Measurements from ENCODE around the gene NET1.
"Not testable (repeated sequence)": the region's sequence is repeated elsewhere in the genome, so short reads cannot be mapped to it uniquely, and the experiment has no call there.

The NET1 gene

DNA sequence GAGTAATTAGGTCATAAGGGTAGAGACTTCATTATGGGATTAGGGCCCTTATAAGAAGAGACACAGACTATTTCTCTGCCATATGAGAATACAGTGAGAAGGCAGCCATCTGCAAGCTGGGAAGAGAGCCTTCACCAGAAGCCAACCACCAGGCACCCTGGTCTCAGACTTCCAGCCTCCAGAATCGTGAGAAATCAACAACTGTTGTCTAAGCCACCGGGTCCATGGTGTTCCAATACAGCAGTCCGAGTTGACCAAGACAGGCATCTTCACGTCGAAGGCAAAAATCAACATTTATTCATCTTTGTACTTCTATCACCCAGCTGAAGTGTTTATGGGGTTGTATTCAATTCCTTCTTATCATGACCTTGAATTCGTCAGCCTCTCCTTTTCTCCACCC is 13.0 kb upstream of the NET1 start:
- H3K4me3 ChIP-seq (ENCODE audit: low read depth, low read length) = no peak overlapping the region

DNA sequence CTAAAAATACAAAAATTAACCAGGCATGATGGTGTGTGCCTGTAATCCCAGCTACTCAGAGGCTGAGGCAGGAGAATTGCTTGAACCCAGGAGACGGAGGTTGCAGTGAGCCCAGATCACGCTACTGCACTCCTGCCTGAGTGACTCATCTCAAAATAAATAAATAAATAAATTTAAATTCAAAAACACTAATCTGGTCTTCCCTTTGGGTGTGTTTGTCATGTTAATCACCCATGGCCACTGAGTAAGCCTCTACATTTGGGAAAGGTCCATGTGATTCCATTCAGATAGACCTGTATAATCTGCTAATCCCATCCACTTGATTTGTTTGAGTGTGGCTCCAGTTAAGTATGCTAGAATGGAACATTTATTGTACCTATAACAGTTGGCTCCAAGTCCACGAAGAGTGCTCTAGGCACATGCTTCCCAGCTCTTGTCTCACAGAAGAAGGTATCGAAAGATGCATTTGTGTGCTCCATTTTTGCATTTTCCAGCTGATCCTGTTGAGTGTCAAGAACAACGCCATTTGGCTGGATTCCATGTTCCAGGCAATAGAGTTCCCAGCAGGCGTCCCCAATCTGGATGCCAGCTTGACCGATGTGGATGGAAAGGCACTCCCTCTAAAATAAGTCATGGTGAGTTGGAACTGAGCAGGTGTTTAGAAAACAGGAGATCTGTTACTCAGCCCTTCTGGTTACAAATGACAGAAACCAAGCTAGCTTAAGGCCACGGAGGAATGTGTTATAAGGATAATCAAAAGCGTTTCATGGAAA is 11.7 kb upstream of the NET1 start:
- no peak overlapping the region for H3K4me3 ChIP-seq (ENCODE audit: low read depth, low read length)

DNA sequence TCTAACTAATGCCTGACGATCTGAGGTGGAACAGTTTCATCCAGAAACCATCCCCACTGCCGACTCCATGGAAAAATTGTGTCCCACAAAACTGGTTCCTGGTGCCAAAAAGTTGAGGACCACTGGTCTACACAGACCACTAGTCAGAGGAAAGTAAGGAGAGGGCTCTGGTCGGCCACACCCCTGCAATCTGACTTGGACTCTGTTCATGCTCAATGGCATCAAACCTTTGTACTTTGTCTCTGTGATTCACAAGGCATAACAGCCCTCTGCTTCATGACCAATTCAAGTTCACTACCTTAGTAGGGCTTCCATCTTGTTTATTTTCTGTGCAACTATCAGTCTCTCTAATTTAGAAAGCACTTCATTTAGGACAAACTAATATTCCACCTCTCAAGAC is 9.6 kb upstream of the NET1 start:
- H3K4me3 ChIP-seq (ENCODE audit: low read depth, low read length) = no peak overlapping the region

DNA sequence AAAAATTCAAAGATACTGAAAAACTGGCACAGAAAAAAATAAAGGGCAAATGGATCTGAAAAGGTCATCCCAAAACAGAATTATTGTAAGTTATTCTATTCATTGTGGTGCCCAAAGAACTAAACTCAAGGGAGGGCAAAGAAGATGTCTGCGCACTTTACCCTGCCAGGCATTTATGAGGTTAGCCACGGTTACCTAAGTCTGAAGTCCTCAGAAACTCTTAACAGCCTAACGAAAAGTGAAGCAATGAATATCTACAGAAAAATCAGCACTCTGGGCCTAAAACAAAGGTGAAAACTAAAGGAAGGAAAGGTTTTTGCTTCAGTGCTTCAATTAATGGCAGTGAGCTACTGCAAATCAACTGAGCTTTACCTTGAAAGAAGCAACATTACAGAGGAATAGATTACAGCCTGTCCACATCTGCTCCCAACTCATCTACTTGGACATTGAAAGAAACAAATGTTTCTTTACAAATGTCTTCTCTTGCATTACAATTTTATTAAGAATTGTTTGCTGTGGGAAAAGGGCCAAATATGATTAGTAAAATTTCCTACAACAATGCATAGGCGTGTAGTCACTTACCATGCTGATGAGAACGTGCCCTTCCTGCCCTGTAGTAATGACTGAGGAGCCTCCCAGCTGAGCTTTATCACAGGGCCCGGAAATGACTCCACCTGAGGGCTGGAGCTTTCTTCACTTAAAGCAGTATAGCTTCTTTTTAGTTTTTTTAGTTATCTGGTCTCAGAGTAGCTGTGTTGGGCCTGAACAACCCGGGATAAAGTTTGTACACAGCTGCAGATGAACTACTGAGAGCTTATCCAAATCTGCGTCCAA is 7.9 kb upstream of the NET1 start, which contains the start of gene TUBAL3:
TSS of gene TUBAL3 (minus strand) at position 621 of the 834 bp plus-strand sequence. CDS start at position 585, 36 bp downstream.
- H3K4me3 ChIP-seq (ENCODE audit: low read depth, low read length) = no peak within 1 kb of the TSS

DNA sequence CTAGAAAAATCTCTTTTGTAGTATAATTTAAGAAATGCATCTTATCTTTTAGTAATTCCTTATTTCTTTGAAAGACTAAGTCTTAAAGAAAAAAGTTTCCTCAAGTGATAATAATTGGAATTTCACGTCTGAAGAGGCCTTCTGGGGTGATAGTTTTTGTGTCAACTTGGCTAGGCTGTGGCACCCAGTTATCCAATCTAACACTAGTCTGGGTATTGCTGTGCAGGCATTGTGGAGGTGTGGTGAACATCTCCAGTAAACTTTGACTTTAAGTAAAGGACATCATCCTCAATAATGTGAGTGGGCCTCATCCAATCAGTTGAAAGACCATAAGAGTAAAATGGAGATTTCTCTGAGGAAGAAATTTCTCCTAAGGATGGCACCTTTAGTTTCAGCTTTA is 5.4 kb upstream of the NET1 start:
- H3K4me3 ChIP-seq (ENCODE audit: low read depth, low read length) = no peak overlapping the region

DNA sequence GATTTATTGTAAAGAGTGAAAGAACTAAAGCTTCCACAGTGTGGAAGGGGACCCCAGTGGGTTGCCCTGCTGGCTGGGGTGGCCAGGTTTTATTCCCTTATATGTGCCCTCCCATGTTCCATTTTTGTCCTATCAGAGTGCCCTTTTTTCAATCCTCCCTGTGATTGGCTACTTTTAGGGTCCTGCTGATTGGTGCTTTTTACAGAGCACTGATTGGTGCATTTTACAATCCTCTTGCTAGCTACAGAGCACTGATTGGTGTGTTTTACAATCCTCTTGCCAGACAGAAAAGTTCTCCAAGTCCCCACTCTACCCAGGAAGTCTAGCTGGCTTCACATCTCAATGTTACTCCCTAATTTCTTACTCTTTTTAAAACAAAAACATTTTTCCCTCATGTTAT is 1.6 kb upstream of the NET1 start:
- not testable (repeated sequence) for H3K4me3 ChIP-seq (ENCODE audit: low read depth, low read length)

DNA sequence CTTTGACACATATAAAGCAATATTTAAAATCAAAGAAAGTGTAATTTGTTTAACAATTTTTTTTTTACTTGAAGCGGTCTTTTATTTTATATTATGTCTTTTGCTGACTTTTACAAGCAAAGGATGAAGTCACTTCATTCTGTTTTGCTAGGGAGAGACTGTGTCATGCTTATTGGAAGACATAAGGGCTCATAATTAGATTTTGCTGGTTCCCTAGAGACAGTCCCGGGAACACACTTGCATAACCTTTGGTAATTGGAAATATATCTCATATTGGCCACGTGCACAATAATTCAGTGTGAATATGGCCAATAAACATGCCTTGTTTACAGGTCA is 448 bp upstream of the NET1 start:
- no peak overlapping the region for H3K4me3 ChIP-seq (ENCODE audit: low read depth, low read length)

DNA sequence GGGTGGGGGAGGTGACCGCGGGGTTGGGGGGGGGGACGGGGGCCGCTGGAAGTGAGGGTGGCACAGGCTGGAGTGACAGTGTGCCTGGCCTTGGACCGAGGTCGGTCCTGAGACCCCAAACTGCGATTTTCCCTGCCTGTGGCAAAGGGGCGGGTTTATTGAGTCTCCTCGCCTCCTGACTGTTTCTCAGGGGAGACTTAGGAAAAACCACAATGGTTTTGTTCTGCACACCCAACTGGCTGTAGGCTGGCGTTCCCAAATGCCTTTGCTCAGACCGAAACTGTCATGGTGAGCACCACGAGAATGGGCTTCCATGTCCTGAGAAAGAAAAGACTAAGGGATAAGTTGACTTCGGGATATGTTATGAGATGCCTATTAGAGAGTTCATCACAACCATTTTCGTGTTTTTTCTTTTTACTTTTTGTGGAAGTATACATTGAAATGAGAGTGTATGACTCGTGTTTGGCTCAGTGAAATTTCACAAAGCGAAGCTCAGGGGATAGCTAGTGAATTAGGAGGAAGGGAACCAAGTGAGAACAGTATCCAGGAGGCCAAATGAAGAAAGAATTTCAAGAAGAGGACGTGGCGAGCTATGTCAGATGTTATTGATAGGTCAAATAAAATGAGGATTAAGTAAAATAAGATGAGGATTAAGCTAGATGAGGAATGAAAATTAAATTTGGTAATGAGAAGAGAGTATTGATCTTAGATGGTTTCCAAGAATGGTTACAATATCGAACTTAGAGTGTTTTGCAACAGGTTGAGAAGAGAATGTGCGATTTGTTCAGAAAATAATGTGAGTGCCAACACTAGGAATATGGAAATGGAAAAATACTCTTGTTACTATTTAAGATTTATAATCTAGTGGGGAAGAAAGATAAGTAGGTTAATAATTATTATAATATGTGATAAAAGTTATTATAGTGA is 918 bp downstream of the NET1 start:
- H3K4me3 ChIP-seq (ENCODE audit: low read depth, low read length) = peak overlapping the region; percentile 74

DNA sequence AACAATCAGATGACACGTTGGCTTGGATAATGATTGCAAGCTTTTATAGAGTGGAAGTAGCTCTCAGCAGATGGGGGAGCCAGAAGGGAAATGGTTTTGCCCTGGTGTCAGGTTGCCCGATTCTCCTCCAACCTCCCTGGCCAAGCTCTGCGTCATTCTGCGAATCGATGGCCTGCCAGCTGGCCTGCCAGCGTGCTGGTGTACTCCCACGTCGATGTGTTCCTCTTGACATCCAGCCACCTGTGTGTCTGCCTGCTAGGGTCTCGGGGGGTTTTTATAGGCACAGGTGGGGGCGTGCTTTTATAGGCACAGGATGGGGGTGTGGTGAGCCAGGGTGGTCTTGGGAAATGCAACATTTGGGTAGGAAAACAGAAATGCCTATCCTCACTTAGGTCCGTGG is 4.6 kb downstream of the NET1 start:
- no peak overlapping the region for H3K4me3 ChIP-seq (ENCODE audit: low read depth, low read length)

DNA sequence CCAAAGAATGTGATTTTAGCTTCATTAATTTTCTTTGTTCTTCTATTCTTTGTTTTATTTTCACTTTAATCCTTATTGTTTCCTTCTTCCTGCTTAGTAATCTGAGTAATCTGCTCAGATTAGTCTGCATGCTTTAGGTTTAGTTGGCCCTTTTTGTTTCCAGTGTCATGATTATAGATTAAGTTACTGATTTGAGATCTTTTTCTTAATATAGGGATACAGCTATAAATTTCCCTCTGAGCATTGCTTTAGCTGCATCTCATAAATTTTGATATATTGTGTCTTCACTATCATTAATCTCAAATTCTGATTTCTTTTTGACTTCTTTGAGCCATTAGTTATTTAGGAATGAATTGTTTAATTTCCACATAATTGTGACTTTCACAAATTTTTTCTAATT is 6.2 kb downstream of the NET1 start:
- H3K4me3 ChIP-seq (ENCODE audit: low read depth, low read length) = no peak overlapping the region

DNA sequence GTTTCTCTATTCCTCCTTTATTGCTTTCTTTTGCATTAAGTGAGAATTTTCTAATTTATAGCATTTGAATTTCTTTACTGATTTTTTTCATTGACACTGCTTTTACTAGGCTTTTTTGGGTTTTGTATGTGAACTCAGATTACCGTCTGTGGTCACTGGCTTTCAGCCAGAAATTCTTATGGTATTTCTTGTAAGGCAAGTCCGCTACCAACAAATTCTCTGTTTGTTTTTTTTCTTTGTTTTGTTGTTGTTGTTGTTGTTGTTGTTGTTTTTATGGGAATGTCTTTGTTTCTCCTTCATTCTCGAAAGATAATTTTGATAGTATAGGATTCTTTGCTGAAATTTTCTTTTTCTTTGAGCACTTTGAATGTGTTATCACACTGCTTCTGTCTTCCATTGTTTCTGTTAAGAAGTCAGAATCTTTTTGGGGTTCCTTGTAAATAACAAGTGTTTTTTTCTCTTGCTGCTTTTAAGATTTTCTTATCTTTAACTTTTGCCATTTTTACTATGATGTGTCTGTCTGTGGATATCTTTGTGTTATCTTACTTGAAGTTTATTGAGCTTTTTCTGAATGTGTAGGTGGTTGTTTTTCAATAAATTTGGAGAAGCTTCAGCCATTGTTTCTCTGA is 7.2 kb downstream of the NET1 start:
- H3K4me3 ChIP-seq (ENCODE audit: low read depth, low read length) = no peak overlapping the region

DNA sequence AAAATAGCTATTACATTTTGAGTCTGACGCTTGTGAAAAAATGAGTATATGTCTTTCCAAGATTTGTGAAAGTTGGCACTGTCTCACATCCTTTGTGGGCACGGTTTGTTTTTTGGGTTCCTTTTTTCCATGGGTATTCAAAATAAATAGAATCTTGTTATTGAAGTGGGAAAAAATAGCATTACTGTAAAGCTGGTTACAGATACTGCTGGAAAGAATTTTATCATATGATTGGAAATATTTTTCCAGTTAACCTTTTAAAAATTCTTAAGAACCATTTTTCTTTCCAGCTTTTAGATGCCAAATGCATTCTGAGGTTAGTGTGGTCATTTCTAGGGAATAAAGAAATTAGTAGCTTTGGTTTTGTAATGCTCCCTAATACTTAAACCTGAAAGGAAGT is 11.4 kb downstream of the NET1 start:
- no peak overlapping the region for H3K4me3 ChIP-seq (ENCODE audit: low read depth, low read length)

DNA sequence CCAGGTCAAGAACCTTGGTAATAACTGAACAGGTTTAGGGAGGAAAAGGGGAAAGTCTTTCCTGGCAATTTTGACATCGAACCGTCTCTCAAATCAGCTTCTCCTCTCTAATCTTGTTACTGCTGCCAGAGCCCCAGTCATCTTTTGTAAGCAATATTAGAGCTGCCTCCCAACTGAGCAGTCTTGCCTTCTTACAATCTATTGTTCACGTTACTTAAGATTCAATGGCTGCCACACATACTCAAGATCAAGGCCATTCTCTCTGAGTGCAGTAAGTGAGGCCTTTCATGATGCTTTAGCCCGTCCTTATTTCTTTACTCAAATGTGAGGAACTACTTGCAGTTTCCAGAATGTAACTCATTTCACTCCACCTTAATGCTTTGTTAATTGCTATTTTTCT is 12.4 kb downstream of the NET1 start:
- no peak overlapping the region for H3K4me3 ChIP-seq (ENCODE audit: low read depth, low read length)

DNA sequence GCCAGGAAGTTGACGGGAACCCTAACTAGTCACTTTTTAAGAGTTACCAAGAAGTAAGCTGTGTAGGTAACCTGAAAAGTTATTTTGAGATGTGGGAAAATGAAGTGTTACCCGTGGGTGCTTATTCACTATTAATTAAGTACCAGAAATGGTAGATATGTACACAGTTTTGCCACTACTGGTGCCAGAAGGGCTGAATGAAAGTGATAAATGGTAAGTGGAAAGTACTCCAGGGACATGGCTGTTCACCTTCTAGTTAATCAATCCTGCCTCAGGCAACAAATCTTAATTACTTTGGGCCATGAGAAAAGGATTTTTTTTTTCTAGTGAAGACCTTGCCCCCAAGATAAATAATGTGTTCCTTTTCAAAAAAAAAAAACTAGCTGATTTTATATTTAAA is 15.8 kb downstream of the NET1 start:
- H3K4me3 ChIP-seq (ENCODE audit: low read depth, low read length) = no peak overlapping the region

DNA sequence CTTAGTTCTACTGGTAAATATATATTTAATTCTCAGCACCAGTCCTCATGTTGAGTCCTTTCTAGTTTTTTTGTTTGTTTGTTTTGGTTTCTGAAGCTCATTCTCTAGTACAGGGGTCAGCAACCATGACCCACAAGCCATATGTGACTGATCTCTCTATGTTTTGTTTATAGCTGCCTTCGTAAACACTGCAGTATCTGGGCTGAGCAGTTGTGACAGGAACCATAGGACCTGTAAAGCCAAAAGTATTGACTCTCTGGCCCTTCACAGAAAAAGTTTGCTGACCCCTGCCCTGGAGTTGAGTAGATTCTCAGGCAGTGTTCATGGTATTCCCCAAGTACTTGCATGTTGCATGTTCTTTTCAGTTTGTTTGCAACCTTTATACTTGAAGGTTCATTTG is 20.8 kb downstream of the NET1 start:
- H3K4me3 ChIP-seq (ENCODE audit: low read depth, low read length) = no peak overlapping the region

DNA sequence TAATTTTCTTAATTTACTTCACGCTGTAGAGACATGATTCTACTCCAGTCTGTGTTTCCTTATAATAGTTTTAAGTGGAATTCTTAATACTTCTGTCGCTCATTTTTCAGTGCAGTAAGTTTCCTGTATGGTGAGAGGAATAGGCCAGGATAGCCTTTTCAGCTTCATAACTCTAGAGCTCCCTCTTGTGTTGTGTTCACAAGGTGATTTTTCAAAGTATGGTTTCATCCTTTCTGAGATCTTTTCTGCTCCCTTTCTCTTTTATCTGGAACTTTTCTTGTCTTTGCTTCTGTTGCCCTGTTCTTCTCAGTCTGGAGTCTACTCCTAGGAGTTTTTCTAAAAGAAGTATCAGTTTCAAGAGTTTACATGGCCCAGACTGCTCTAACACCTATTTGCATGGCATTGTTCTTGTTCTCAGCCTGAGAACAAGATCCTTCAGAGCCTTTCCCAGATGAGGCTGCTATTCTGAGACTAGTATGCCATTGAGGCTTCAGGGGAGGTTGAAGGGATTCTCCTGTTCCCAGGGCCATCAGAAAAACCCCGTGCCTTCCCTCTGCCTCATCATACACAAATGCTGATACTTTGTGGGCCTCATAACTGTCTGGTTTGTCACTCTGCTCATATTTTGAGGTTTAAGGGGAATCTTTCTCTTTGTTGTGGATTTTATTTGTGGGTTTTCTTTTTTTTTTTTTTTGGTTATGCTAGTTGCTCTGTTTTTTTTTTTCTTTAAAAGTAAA is 21.8 kb downstream of the NET1 start:
- H3K4me3 ChIP-seq (ENCODE audit: low read depth, low read length) = no peak overlapping the region

DNA sequence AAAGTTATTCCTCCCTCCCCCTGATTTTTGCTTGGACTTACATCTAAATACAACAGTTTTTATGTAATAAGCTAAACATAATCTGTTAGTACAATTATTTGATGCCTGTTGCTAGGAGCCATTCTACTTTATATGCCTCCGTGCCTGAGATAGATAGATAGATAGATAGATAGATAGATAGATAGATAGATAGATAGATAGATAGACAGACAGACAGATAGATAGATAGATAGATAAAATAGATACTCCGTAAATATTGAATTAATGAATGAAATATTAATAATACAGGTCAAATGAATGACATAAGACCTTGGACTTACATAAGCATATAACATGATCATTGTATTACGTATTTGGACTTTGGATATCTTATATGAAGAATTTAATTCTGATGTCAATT is 23.0 kb downstream of the NET1 start:
- no peak overlapping the region for H3K4me3 ChIP-seq (ENCODE audit: low read depth, low read length)

DNA sequence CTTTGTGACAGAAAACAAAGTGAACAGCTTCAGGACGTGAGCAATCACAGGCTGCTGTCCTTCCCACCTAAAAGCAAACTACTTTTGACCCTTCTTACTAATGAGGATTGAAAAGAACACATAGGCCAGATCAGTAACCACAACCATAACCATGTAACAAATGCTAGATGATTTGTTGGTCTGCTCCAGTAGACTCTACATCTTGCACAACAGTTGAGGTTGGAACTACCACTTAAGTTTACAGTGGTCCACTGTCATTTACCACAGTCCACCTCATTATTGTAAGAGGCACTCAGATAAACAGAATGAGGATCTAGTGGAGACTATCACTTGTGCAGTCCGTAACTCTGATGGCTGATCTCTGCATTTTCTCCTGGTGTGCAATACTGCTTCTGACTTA is 27.8 kb downstream of the NET1 start:
- H3K4me3 ChIP-seq (ENCODE audit: low read depth, low read length) = no peak overlapping the region

DNA sequence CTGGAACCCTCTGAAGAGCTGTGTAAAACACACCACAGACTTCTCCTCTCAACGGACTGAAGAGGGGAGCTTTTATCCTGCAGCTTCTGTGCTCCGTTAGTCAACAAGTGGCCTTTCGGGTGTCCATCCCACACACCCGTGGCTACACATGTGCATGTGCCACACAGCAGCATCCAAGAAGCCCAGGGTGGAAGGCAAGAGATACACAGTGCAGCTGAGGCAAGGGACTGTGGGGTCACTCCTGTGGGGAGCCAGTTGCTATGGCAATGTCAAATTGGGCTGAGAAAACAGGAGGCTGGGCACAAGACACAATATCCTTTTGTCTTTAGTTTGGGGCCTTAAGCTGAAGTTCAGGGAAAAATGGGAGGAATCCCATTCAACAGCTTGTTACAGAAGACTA is 28.7 kb downstream of the NET1 start:
- no peak overlapping the region for H3K4me3 ChIP-seq (ENCODE audit: low read depth, low read length)

All from iPS-11a (cell line).